Endothelial cell of umbilical vein (primary cell): ENCODE results near the gene TTC21A. TPM values are rescaled to one million over a fixed set of nuclear protein-coding genes. Genes with fewer than 3 reads are reported as not detected.

Experiments used
- BruUV-seq: library from RNA; stranded (reverse); fragments of 400-500 nt; replicated peaks from 2 replicates; lab custom pipeline; 2021; lab: Mats Ljungman, UMichigan
- CTCF ChIA-PET: fragments of 300-600, 350-600 bp; sonication (Branson Sonifier 250); formaldehyde crosslinking; loops from one replicate; lab custom pipeline; 2021; ENCODE audit warnings: antibody characterized with exemption, inconsistent platforms; lab: Charles Lee
- POLR2A ChIA-PET: fragments of 300-600, 350-600 bp; sonication (Branson Sonifier 250); formaldehyde crosslinking; loops from one replicate; lab custom pipeline; 2021; ENCODE audit warnings: antibody characterized with exemption, inconsistent platforms; lab: Charles Lee
- DNase-seq: peaks from one replicate; pipeline ENCODE4 v3.0.0-alpha.2; 2011; ENCODE audit warnings: low read depth, low spot score
- FAIRE-seq: peaks from 2 replicates; lab custom pipeline; 2011; peaks lifted over from hg19 to GRCh38; lab: Jason Lieb, UNC
- H2AFZ ChIP-seq: 2 replicates; pipeline ENCODE4 v1.6.0; 2012; ENCODE audit warnings: low read depth, low read length, control low read depth, inconsistent platforms
- H3K27ac ChIP-seq: 2 replicates; pipeline ENCODE4 v1.5.1; 2011; ENCODE audit warnings: low read depth, mild to moderate bottlenecking, control low read depth, low read length, moderate library complexity; ENCODE audit not compliant: insufficient read depth
- H3K27me3 ChIP-seq, 2 experiments: 2 replicates each; pipeline versions ENCODE4 v1.6.0 to v1.6.1; 2011; ENCODE audit warnings: low read length in 2 of 2, mixed read lengths in 1 of 2; ENCODE audit not compliant: control insufficient read depth in 2 of 2, insufficient read depth in 2 of 2
- H3K36me3 ChIP-seq, 2 experiments: 2 replicates in 1 of 2; 3 replicates in 1 of 2; pipeline ENCODE4 v1.5.1; 2011; ENCODE audit warnings: low read length in 2 of 2, mild to moderate bottlenecking in 1 of 2, moderate library complexity in 1 of 2; ENCODE audit not compliant: control insufficient read depth in 2 of 2, insufficient read depth in 2 of 2; ENCODE audit errors: extremely low read depth in 1 of 2
- H3K4me1 ChIP-seq: 3 replicates; pipeline ENCODE4 v1.5.1; 2011; ENCODE audit warnings: mild to moderate bottlenecking, low read length; ENCODE audit not compliant: control insufficient read depth, insufficient read depth; ENCODE audit errors: extremely low read depth
- H3K4me2 ChIP-seq: 2 replicates; pipeline ENCODE4 v1.6.1; 2011; ENCODE audit warnings: low read length, control low read depth, mixed read lengths; ENCODE audit not compliant: insufficient read depth
- H3K4me3 ChIP-seq, 3 experiments: fragments of 200-600 bp in 1 of 3; sonication (generic), shearing (Covaris generic) in 1 of 3; replicated peaks in 1 of 3; 2 replicates each; pipeline ENCODE4 v1.5.1; 2011 to 2016; ENCODE audit warnings: control low read depth in 3 of 3, low read length in 3 of 3, mild to moderate bottlenecking in 2 of 3, inconsistent platforms in 1 of 3, low read depth in 1 of 3, moderate library complexity in 1 of 3; ENCODE audit not compliant: insufficient read depth in 1 of 3
- H3K79me2 ChIP-seq: 2 replicates; pipeline ENCODE4 v1.6.0; 2012; ENCODE audit warnings: low read length, inconsistent platforms; ENCODE audit not compliant: control insufficient read depth, insufficient read depth
- H3K9ac ChIP-seq: replicated peaks from 2 replicates; pipeline ENCODE3; 2011; ENCODE audit warnings: low read length, control low read depth; ENCODE audit not compliant: insufficient read depth; ENCODE audit errors: extremely low read depth
- H3K9me1 ChIP-seq: replicated peaks from 3 replicates; pipeline ENCODE4 v1.6.0; 2011; ENCODE audit warnings: mild to moderate bottlenecking, low read length; ENCODE audit not compliant: control insufficient read depth, insufficient read depth; ENCODE audit errors: extremely low read depth
- H3K9me3 ChIP-seq: replicated peaks from 2 replicates; pipeline ENCODE4 v1.5.1; 2012; ENCODE audit warnings: low read length, inconsistent platforms; ENCODE audit not compliant: control insufficient read depth, insufficient read depth
- H4K20me1 ChIP-seq: replicated peaks from 2 replicates; pipeline ENCODE3; 2011; ENCODE audit warnings: mild to moderate bottlenecking, low read length; ENCODE audit not compliant: control insufficient read depth, insufficient read depth; ENCODE audit errors: extremely low read depth
- CTCF ChIP-seq, 2 donors: IDR thresholded peaks; 1 replicate in 1 of 2; 2 replicates in 1 of 2; pipeline ENCODE4 v1.5.1; 2011; ENCODE audit warnings: low read length in 2 of 2, mild to moderate bottlenecking in 2 of 2, moderate library complexity in 2 of 2, control low read depth in 1 of 2, inconsistent platforms in 1 of 2, low read depth in 1 of 2; ENCODE audit not compliant: insufficient read depth in 1 of 2; ENCODE audit errors: extremely low read depth in 1 of 2
- EZH2 ChIP-seq: IDR thresholded peaks from 2 replicates; pipeline ENCODE4 v1.6.1; 2012; ENCODE audit warnings: borderline replicate concordance, low read depth, mild to moderate bottlenecking, moderate library complexity, low read length, inconsistent platforms; ENCODE audit not compliant: severe bottlenecking
- FOS ChIP-seq: IDR thresholded peaks from 2 replicates; pipeline ENCODE4 v1.6.1; 2011; ENCODE audit warnings: mild to moderate bottlenecking, low read length, moderate library complexity, borderline replicate concordance; ENCODE audit not compliant: insufficient read depth
- GATA2 ChIP-seq: IDR thresholded peaks from 2 replicates; pipeline ENCODE4 v1.7.0; 2011; ENCODE audit warnings: low read depth, mild to moderate bottlenecking, moderate library complexity, mixed read lengths, low read length; ENCODE audit not compliant: insufficient read length, insufficient read depth
- JUN ChIP-seq: IDR thresholded peaks from 2 replicates; pipeline ENCODE4 v1.6.1; 2011; ENCODE audit warnings: borderline replicate concordance, low read depth; ENCODE audit not compliant: insufficient read length, insufficient read depth
- MAX ChIP-seq: IDR thresholded peaks from 2 replicates; pipeline ENCODE4 v1.6.1; 2011; ENCODE audit not compliant: insufficient read depth, insufficient read length
- MYC ChIP-seq: IDR thresholded peaks from one replicate; pipeline ENCODE4 v1.6.1; 2011; ENCODE audit warnings: mild to moderate bottlenecking, low read depth, low read length
- POLR2A ChIP-seq: IDR thresholded peaks from 2 replicates; pipeline ENCODE4 v1.6.1; 2012; ENCODE audit warnings: low read depth, mild to moderate bottlenecking, control low read depth, low read length
- POLR2AphosphoS5 ChIP-seq: IDR thresholded peaks from 2 replicates; pipeline ENCODE4 v1.6.1; 2012; ENCODE audit warnings: low read depth, mild to moderate bottlenecking, control low read depth, low read length, moderate library complexity; ENCODE audit not compliant: insufficient read depth
- dilution Hi-C: fragments of 300-500 bp; cut with MboI; formaldehyde crosslinking; loops from one replicate; pipeline ENCODE4 v1.15.0; 2019; ENCODE audit warnings: low sequenced_read_pairs; ENCODE audit not compliant: extremely low pct_ligation_motif_present
- intact Hi-C: fragments of 100-400 bp; cut with micrococcal nuclease; formaldehyde crosslinking; loops from one replicate; pipeline ENCODE4 v1.10.0; 2022
- polyA plus RNA-seq, 4 experiments: library from polyadenylated mRNA; depleted of rRNA in 3 of 4; stranded (reverse) in 3 of 4; unstranded in 1 of 4; fragments of >200 nt; gene quantifications; 2 replicates each; pipeline versions ENCODE4 v1.2.1 to v1.2.3, GENCODE V29; 2011 to 2012; ENCODE audit warnings: missing spikeins in 1 of 4
- total RNA-seq: library from RNA; stranded (reverse); gene quantifications from 2 replicates; pipeline ENCODE4 v1.2.3, GENCODE V29; 2021

The TTC21A gene
- total and polyA plus RNA-seq, 2 donors (not counting 3 experiments of a cell fraction or from before 2014, with no cell fraction given), result 4.7 to 7.8 TPM

GRCh38 chr3:39139442-39139841 lies 32.0 kb downstream of the TTC21A start:
- H2AFZ ChIP-seq, result no peak overlapping the region
- intact Hi-C loops (no loop called here), dilution Hi-C loops (no loop called here)
- peaks cover 19% of the 10 kb centered on the region for H3K4me1 ChIP-seq
- H3K9ac ChIP-seq, result no peak overlapping the region
- FAIRE-seq, result no peak
- no TSS peak for BruUV-seq
- DNase-seq, result no peak
- H3K4me2 ChIP-seq, result no peak overlapping the region
- H3K9me1 ChIP-seq, result no peaks in the 10 kb centered on the region
- H3K27me3 ChIP-seq, result no peaks in the 10 kb centered on the region
- TF ChIP-seq MYC, result no peak
- TF ChIP-seq CTCF (IDR thresholded peaks at IDR 0.05; ENCODE audit: extremely low read depth in 1 of 2, insufficient read depth in 1 of 2, low read depth in 1 of 2, low read length in 2 of 2), result no peak
- no peak for TF ChIP-seq MAX
- no peak for TF ChIP-seq JUN
- TF ChIP-seq EZH2, result no peak
- no peak for TF ChIP-seq POLR2AphosphoS5
- TF ChIP-seq FOS, result no peak
- TF ChIP-seq POLR2A, result no peak
- TF ChIP-seq GATA2, result no peak
- ChIA-PET POLR2A (interaction anchor here (0.8 to 1.3 kb wide), 2 partner anchors 38 to 149 kb away, joined by 3 read pairs; no protein-coding TSS in a partner anchor), CTCF (interaction anchor here (0.9 to 1.0 kb wide), 2 partner anchors 11 to 14 kb away, joined by 3 to 4 read pairs; no protein-coding TSS in a partner anchor)
- H3K36me3 ChIP-seq, result peaks cover 0 to 22% of the 10 kb centered on the region in 2 experiments
- no peak overlapping the region for H3K27ac ChIP-seq
- H3K79me2 ChIP-seq, result peaks cover 28% of the 10 kb centered on the region
- no peaks in the 10 kb centered on the region for H4K20me1 ChIP-seq
- H3K9me3 ChIP-seq, result no peaks in the 10 kb centered on the region
- no peak overlapping the region for H3K4me3 ChIP-seq
